GM20431 (cell line): ENCODE results near the gene SLC7A9.
"Not testable (repeated sequence)": the region's sequence is repeated elsewhere in the genome, so short reads cannot be mapped to it uniquely, and the experiment has no call there.

ENCODE experiments used
- in situ Hi-C: fragments of 300-500 bp; cut with MseI, MboI; formaldehyde crosslinking; loops from one replicate; pipeline ENCODE4 v1.15.0; 2020; ENCODE audit warnings: low sequenced_read_pairs; ENCODE audit not compliant: unreplicated experiment

SLC7A9 gene

GRCh38 chr19:32886241-32886640 is 16.7 kb upstream of the SLC7A9 start:
- in situ Hi-C loops = no loop called here

GRCh38 chr19:32885255-32885654 is 15.7 kb upstream of the SLC7A9 start:
- in situ Hi-C loops = not testable (repeated sequence)

- in situ Hi-C loops = no loop called here
Observed at GRCh38 chr19:32881766-32882165, 12.2 kb upstream of the SLC7A9 start.

- in situ Hi-C loops = no loop called here
Observed at GRCh38 chr19:32880622-32881021, 11.1 kb upstream of the SLC7A9 start.

GRCh38 chr19:32879741-32880140 is 10.2 kb upstream of the SLC7A9 start:
- in situ Hi-C loops = no loop called here

GRCh38 chr19:32878988-32879387 is 9.4 kb upstream of the SLC7A9 start:
- in situ Hi-C loops = no loop called here

GRCh38 chr19:32877977-32878745 is 8.6 kb upstream of the SLC7A9 start:
- in situ Hi-C loops = no loop called here

- in situ Hi-C loops = no loop called here
Observed at GRCh38 chr19:32877323-32877912, 7.9 kb upstream of the SLC7A9 start.

GRCh38 chr19:32876919-32877285 is 7.3 kb upstream of the SLC7A9 start:
- in situ Hi-C loops = no loop called here

GRCh38 chr19:32876236-32876918 is 6.8 kb upstream of the SLC7A9 start:
- in situ Hi-C loops = no loop called here

- in situ Hi-C loops = no loop called here
Observed at GRCh38 chr19:32875428-32875827, 5.9 kb upstream of the SLC7A9 start.

GRCh38 chr19:32874605-32875004 is 5.0 kb upstream of the SLC7A9 start:
- in situ Hi-C loops = no loop called here

GRCh38 chr19:32873247-32873959 is 3.8 kb upstream of the SLC7A9 start:
- in situ Hi-C loops = no loop called here

- in situ Hi-C loops = no loop called here
Observed at GRCh38 chr19:32872391-32872790, 2.8 kb upstream of the SLC7A9 start.

- in situ Hi-C loops = no loop called here
Observed at GRCh38 chr19:32870981-32871451, 1.4 kb upstream of the SLC7A9 start.

- in situ Hi-C loops = no loop called here
Observed at GRCh38 chr19:32869966-32870573, 503 bp upstream of the SLC7A9 start.

- in situ Hi-C loops = no loop called here
Observed at GRCh38 chr19:32868206-32868950, 1.2 kb downstream of the SLC7A9 start.

- in situ Hi-C loops = not testable (repeated sequence)
Observed at GRCh38 chr19:32867436-32867835, 2.1 kb downstream of the SLC7A9 start.

GRCh38 chr19:32866564-32867265 is 2.9 kb downstream of the SLC7A9 start:
- in situ Hi-C loops = no loop called here
